Placental pericyte (primary cell): ENCODE data around the gene FOXJ2. TPM values are rescaled to one million over a fixed set of nuclear protein-coding genes. Genes with fewer than 3 reads are reported as not detected.

Experiments
- total RNA-seq: library from RNA; depleted of rRNA; stranded (reverse); fragments of >200 nt; gene quantifications from 2 replicates; pipeline ENCODE4 v1.2.3, GENCODE V29; 2012

Gene FOXJ2
- 9.4 and 12.0 TPM in 2 replicates for total RNA-seq

DNA sequence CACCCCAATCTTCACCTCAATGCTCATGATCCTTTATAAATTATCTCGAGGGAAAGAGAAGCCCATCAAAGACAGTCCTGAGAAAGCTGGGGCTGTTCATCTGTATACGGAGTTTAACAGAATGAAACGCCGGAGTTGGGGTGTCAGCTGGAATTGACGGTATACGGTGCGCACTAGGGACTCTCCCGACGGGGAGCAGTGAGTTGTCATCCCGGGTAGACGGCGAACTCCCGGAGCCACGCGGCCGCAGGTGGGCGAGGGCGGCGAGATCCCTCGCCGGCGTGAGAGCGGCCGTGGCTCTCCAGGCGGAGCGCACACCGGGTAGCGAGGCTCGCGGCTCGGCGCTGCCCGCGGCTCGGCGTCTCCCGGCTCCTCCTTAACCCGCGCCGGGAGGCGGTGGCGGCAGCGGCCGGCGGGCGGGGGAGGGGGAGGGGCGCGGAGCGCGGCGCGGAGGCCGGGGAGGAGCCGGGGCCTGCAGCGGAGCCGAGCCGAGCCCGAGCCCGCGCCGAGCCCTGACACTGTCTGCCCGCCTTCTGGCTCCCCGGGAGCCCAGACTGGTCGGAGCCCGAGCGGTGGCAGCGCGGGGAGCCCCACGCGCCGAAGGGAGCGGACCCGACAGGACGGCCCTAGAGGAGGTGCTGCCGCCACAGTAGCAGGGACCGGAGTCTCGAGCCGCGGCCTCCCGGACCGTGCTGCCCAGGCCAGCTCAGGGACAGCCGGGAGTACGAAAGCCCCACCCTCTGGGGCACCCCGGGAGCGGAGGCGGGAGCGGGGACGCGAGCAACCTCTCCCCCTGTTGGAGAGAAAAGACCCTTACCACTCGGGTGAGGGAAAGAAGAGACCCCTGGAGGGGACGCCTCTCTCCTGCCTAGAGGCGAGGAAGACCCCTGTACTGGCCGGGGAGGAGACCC is at the start of gene FOXJ2:
FOXJ2 (plus strand) TSS at position 475 of the 911 bp plus-strand sequence. CDS start 7,117 bp downstream, outside the sequence.

DNA sequence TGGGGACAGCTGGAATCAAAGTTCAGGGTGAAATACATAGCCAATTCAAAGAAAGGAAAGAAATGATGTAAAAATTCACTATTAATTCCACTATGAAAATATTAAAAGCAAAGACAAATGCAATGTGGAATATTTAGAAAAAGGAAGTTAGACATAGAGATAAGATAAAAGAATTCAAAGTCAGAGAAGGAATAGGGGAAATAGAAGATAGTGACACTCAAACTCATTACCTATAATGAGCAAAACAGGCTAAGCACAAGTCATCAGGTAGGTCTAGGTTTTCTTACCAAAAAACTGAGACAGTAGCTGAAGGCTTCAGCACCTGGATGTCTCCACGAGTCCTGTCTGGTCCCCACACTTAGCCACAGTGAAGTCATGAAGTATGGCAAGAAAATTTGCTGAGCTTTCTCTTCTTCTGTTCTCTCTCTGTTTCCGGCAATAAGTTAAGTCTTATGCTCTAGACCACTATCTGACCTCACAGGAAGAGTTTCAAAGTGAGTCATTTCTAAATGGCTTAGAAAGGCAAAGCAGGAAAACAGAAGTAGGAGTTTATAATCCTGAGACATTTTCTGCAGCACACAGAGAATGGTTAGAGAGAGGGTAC is 33.6 kb downstream of the FOXJ2 start, which contains the start of gene C3AR1:
C3AR1 (minus strand) TSS at position 369 of the 604 bp plus-strand sequence. CDS start 6,174 bp downstream, outside the sequence.

Other genes with a start within 250 kb of the FOXJ2 start
- gene NANOG, start 243.3 kb upstream of the FOXJ2 start, total RNA-seq = under 0.01 and 0.14 TPM in 2 replicates
- not detected in 2 replicates for gene SLC2A14, start 159.8 kb upstream of the FOXJ2 start, total RNA-seq
- 59.0 and 73.7 TPM in 2 replicates for gene SLC2A3, start 96.5 kb upstream of the FOXJ2 start, total RNA-seq
- gene C3AR1, start 33.6 kb downstream of the FOXJ2 start, total RNA-seq = 0.29 and 1.1 TPM in 2 replicates
- gene NECAP1, start 49.6 kb downstream of the FOXJ2 start, total RNA-seq = 47.9 and 71.4 TPM in 2 replicates
- gene CLEC4A, start 90.9 kb downstream of the FOXJ2 start, total RNA-seq = 0.22 and 0.29 TPM in 2 replicates
- gene ZNF705A, start 124.3 kb downstream of the FOXJ2 start, total RNA-seq = not detected in 2 replicates
- gene FAM90A1, start 194.9 kb downstream of the FOXJ2 start, total RNA-seq = under 0.01 and 0.14 TPM in 2 replicates